DMS53 treated with DMSO at 0.1 percent for 48 hours (cell line): ENCODE data around the gene ZBTB39.
"Not testable (repeated sequence)": the region's sequence is repeated elsewhere in the genome, so short reads cannot be mapped to it uniquely, and the experiment has no call there.

ENCODE experiments used
- DNase-seq: peaks from one replicate; lab custom pipeline; 2025; ENCODE audit not compliant: unreplicated experiment; lab: John Stamatoyannopoulos, UW

The ZBTB39 gene

GRCh38 chr12:56982578-56983236, 23.6 kb downstream of the ZBTB39 start:
- not testable (repeated sequence) for DNase-seq

GRCh38 chr12:56980941-56981530, 25.3 kb downstream of the ZBTB39 start:
- DNase-seq = no peak

GRCh38 chr12:56980268-56980667, 26.1 kb downstream of the ZBTB39 start:
- DNase-seq = no peak

- DNase-seq = no peak
Observed at GRCh38 chr12:56979628-56980027, 26.7 kb downstream of the ZBTB39 start.

- DNase-seq = no peak
Observed at GRCh38 chr12:56978397-56979138, 27.8 kb downstream of the ZBTB39 start.

- DNase-seq = not testable (repeated sequence)
Observed at GRCh38 chr12:56977361-56977760, 29.0 kb downstream of the ZBTB39 start.

GRCh38 chr12:56974224-56974623, 32.1 kb downstream of the ZBTB39 start:
- DNase-seq = not testable (repeated sequence)

- not testable (repeated sequence) for DNase-seq
Observed at GRCh38 chr12:56968910-56969309, 37.4 kb downstream of the ZBTB39 start.

- DNase-seq = peak; percentile 38
Observed at GRCh38 chr12:56965997-56966642, 40.2 kb downstream of the ZBTB39 start.

GRCh38 chr12:56965124-56965523, 41.2 kb downstream of the ZBTB39 start:
- DNase-seq = not testable (repeated sequence)

- DNase-seq = not testable (repeated sequence)
Observed at GRCh38 chr12:56963557-56963956, 42.8 kb downstream of the ZBTB39 start.

- DNase-seq = not testable (repeated sequence)
Observed at GRCh38 chr12:56962247-56962646, 44.1 kb downstream of the ZBTB39 start.

- DNase-seq = no peak
Observed at GRCh38 chr12:56958422-56958821, 47.9 kb downstream of the ZBTB39 start.

- no peak for DNase-seq
Observed at GRCh38 chr12:56957229-56958052, 48.9 kb downstream of the ZBTB39 start, which contains the start of gene RDH16. Gene RDH16, minus strand, starts transcription at chr12:56957608. Its CDS starts 146 bp downstream, at chr12:56957462.

- DNase-seq = no peak
Observed at GRCh38 chr12:56955631-56956256, 50.6 kb downstream of the ZBTB39 start.

- no peak for DNase-seq
Observed at GRCh38 chr12:56954958-56955355, 51.4 kb downstream of the ZBTB39 start.

- DNase-seq = no peak
Observed at GRCh38 chr12:56954057-56954957, 52.0 kb downstream of the ZBTB39 start.

- DNase-seq = no peak
Observed at GRCh38 chr12:56953314-56953713, 53.0 kb downstream of the ZBTB39 start.
